ENCODE measurements around the gene CNR1.

The CNR1 gene

DNA sequence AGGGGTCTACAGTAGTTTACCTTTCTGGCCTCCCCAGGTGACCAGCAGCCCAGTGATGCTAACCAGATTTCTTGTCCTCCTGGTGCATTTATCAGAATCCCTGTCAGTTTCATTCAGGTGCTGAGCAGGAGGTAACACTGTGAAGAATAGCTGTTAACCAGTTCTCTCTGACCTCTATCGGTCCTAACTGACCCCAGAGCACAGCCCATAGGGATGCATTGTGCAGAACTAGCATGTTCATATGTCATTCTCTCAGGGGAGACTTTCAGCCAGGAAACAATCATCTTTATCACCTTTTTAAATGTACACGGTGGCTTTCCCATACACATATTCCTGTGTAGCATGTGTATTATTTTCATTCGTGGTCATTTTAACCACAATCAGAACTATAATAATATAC lies 49.9 kb downstream of the CNR1 start:
- no peak for DNase-seq (ENCODE audit: low spot score)
- TF ChIP-seq, protein P1, sequence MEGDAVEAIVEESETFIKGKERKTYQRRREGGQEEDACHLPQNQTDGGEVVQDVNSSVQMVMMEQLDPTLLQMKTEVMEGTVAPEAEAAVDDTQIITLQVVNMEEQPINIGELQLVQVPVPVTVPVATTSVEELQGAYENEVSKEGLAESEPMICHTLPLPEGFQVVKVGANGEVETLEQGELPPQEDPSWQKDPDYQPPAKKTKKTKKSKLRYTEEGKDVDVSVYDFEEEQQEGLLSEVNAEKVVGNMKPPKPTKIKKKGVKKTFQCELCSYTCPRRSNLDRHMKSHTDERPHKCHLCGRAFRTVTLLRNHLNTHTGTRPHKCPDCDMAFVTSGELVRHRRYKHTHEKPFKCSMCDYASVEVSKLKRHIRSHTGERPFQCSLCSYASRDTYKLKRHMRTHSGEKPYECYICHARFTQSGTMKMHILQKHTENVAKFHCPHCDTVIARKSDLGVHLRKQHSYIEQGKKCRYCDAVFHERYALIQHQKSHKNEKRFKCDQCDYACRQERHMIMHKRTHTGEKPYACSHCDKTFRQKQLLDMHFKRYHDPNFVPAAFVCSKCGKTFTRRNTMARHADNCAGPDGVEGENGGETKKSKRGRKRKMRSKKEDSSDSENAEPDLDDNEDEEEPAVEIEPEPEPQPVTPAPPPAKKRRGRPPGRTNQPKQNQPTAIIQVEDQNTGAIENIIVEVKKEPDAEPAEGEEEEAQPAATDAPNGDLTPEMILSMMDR (IDR thresholded peaks at IDR 0.05; ENCODE audit: extremely low read depth, insufficient read depth, missing control alignments) = no peak
- in situ Hi-C loops (cut with MboI; ENCODE audit: low pct_unique_long_range_greater_than_20kb, low sequenced_read_pairs, unreplicated experiment) = no loop called here

GRCh38 chr6:88115307-88115706 lies 50.8 kb downstream of the CNR1 start:
- TF ChIP-seq, protein P1 (IDR thresholded peaks at IDR 0.05; ENCODE audit: extremely low read depth, insufficient read depth, missing control alignments) = no peak
- in situ Hi-C loops (cut with MboI; ENCODE audit: low pct_unique_long_range_greater_than_20kb, low sequenced_read_pairs, unreplicated experiment) = no loop called here
- DNase-seq (ENCODE audit: low spot score) = no peak

DNA sequence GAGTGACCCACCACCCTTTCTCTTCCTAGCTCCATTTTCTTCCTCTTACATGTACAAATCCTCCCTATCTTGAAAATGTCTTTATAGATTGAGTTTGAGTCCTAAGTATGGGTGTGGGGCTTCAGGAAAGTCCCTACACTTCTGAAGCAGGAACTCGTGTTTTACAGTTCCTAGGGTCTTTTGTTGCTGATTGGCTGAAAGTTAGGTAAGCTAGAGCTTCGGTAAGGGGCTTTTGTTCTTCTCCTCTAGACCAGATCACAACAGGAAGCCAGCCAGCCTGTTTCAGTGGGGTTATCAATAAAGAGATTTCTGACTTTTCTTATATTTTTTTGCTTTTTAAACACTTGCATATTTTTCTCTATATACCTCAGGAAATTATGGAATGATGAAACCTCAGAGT lies 51.3 kb downstream of the CNR1 start:
- TF ChIP-seq, protein P1 (IDR thresholded peaks at IDR 0.05; ENCODE audit: extremely low read depth, insufficient read depth, missing control alignments) = no peak
- in situ Hi-C loops (cut with MboI; ENCODE audit: low pct_unique_long_range_greater_than_20kb, low sequenced_read_pairs, unreplicated experiment) = no loop called here
- peak; percentile 18 for DNase-seq (ENCODE audit: low spot score)

GRCh38 chr6:88111991-88112390 lies 54.2 kb downstream of the CNR1 start:
- no peak for DNase-seq (ENCODE audit: low spot score)
- TF ChIP-seq, protein P1 (IDR thresholded peaks at IDR 0.05; ENCODE audit: extremely low read depth, insufficient read depth, missing control alignments) = no peak
- in situ Hi-C loops (cut with MboI; ENCODE audit: low pct_unique_long_range_greater_than_20kb, low sequenced_read_pairs, unreplicated experiment) = no loop called here

DNA sequence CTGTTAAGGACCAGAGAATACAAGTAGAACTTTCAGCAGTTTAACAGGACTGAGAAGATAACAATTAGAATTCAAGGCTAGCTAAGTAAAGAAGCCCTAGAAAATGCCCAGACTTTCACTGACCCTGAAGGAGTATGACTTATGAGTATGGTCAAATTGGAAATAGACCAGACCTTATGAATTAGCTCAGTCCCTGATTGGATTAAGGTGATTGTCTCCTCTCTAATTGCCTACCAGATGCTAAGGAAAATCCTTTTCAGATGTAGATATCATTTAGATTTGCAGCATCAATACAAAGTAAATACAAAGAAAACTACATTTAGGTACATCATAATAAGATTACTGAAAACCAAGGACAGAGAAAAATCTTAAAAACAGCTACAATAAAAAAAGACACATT lies 58.9 kb downstream of the CNR1 start:
- TF ChIP-seq, protein P1 (IDR thresholded peaks at IDR 0.05; ENCODE audit: extremely low read depth, insufficient read depth, missing control alignments) = no peak

DNA sequence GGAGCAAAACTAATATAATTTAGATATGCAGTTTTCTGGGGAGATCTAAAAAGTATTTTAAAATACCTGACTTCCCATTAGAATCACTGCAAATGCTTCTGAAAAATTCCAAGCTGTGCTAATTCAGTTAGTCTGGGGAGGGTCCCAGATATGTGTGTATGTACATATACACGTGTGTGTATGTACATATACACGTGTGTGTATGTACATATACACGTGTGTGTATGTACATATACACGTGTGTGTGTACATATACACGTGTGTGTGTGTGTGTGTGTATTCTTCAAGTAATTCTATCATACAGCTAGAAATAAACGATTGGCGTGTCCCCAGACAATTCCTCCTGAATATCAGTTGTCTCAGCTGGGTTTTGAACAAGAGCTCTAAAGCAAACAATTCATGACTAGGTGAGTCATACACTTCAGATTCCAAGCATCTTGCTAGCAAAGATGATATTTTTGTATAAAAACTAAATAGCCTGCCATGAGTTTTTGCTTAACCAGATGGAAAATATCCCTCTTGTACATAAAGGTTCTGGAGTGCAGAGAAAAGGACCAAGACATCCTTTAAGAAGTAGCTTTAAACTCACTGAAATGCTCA lies 60.3 kb downstream of the CNR1 start:
- TF ChIP-seq, protein P1 (IDR thresholded peaks at IDR 0.05; ENCODE audit: extremely low read depth, insufficient read depth, missing control alignments) = no peak
- in situ Hi-C loops (cut with MboI; ENCODE audit: low pct_unique_long_range_greater_than_20kb, low sequenced_read_pairs, unreplicated experiment) = no loop called here
- DNase-seq (ENCODE audit: low spot score) = no peak

More for the DNA sequence above, 58.9 kb downstream of the CNR1 start:
- no peak for DNase-seq (ENCODE audit: low spot score)
- in situ Hi-C loops (cut with MboI; ENCODE audit: low pct_unique_long_range_greater_than_20kb, low sequenced_read_pairs, unreplicated experiment) = no loop called here
